ENCODE measurements around the gene OR2AJ1.

OR2AJ1 gene

DNA sequence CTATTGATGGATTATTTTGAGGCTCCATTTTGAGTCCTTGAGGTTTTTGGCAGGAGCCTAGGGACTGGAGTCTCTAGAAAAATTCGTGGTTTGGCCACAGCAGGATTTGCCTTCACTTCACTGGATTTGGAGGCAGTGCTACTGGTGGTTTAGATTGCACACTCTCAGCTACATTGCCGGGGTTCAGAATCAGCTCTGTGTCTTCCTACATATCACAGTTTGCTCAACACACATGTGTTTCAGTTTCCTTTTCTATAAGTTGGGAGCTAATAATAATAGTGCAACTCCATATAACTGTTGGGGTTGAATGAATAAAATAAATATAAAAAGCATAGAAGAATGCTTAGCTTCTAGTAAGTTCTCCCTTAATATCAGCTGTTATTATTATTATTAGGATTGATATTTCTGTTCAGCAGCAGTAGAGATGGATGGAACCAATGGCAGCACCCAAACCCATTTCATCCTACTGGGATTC is 29.5 kb upstream of the OR2AJ1 start, which contains the start of gene OR2W3:
Gene OR2W3, plus strand, starts transcription at position 425 of the 475 bp plus-strand sequence. Its CDS starts 0 bp downstream, at position 425.
- no peak for ATAC-seq
- TF ChIP-seq CSDC2 (CRISPR knock-in tag; IDR thresholded peaks at IDR 0.05) (no peak), ZNF70 (CRISPR knock-in tag; IDR thresholded peaks at IDR 0.05) (no peak), ZFP3 (CRISPR knock-in tag; IDR thresholded peaks at IDR 0.05) (no peak), ZNF8 (CRISPR knock-in tag; IDR thresholded peaks at IDR 0.05) (no peak), TOX (CRISPR knock-in tag; IDR thresholded peaks at IDR 0.05; ENCODE audit: borderline replicate concordance) (no peak), ZFP30 (CRISPR knock-in tag; IDR thresholded peaks at IDR 0.05) (no peak), BACH2 (CRISPR knock-in tag; IDR thresholded peaks at IDR 0.05; ENCODE audit: borderline replicate concordance) (no peak), ESRRG (CRISPR knock-in tag; IDR thresholded peaks at IDR 0.05) (no peak), PPARA (CRISPR knock-in tag; IDR thresholded peaks at IDR 0.05; ENCODE audit: borderline replicate concordance) (no peak), GLIS3 (CRISPR knock-in tag; IDR thresholded peaks at IDR 0.05) (no peak), ZC3H10 (CRISPR knock-in tag; IDR thresholded peaks at IDR 0.05) (no peak), OSR1 (CRISPR knock-in tag; IDR thresholded peaks at IDR 0.05) (no peak), SNAI2 (CRISPR knock-in tag; IDR thresholded peaks at IDR 0.05) (no peak), ZNF565 (CRISPR knock-in tag; conservative IDR thresholded peaks at IDR 0.05; ENCODE audit: low read depth) (no peak)
- TF ChIP-seq, protein P1, sequence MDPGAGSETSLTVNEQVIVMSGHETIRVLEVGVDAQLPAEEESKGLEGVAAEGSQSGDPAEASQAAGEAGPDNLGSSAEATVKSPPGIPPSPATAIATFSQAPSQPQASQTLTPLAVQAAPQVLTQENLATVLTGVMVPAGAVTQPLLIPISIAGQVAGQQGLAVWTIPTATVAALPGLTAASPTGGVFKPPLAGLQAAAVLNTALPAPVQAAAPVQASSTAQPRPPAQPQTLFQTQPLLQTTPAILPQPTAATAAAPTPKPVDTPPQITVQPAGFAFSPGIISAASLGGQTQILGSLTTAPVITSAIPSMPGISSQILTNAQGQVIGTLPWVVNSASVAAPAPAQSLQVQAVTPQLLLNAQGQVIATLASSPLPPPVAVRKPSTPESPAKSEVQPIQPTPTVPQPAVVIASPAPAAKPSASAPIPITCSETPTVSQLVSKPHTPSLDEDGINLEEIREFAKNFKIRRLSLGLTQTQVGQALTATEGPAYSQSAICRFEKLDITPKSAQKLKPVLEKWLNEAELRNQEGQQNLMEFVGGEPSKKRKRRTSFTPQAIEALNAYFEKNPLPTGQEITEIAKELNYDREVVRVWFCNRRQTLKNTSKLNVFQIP (CRISPR knock-in tag; IDR thresholded peaks at IDR 0.05; ENCODE audit: borderline replicate concordance, low read depth) = no peak
- TF ChIP-seq, protein P2, sequence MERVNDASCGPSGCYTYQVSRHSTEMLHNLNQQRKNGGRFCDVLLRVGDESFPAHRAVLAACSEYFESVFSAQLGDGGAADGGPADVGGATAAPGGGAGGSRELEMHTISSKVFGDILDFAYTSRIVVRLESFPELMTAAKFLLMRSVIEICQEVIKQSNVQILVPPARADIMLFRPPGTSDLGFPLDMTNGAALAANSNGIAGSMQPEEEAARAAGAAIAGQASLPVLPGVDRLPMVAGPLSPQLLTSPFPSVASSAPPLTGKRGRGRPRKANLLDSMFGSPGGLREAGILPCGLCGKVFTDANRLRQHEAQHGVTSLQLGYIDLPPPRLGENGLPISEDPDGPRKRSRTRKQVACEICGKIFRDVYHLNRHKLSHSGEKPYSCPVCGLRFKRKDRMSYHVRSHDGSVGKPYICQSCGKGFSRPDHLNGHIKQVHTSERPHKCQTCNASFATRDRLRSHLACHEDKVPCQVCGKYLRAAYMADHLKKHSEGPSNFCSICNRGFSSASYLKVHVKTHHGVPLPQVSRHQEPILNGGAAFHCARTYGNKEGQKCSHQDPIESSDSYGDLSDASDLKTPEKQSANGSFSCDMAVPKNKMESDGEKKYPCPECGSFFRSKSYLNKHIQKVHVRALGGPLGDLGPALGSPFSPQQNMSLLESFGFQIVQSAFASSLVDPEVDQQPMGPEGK (CRISPR knock-in tag; IDR thresholded peaks at IDR 0.05; ENCODE audit: borderline replicate concordance) = no peak
- TF ChIP-seq, protein P3, sequence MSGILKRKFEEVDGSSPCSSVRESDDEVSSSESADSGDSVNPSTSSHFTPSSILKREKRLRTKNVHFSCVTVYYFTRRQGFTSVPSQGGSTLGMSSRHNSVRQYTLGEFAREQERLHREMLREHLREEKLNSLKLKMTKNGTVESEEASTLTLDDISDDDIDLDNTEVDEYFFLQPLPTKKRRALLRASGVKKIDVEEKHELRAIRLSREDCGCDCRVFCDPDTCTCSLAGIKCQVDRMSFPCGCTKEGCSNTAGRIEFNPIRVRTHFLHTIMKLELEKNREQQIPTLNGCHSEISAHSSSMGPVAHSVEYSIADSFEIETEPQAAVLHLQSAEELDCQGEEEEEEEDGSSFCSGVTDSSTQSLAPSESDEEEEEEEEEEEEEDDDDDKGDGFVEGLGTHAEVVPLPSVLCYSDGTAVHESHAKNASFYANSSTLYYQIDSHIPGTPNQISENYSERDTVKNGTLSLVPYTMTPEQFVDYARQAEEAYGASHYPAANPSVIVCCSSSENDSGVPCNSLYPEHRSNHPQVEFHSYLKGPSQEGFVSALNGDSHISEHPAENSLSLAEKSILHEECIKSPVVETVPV (CRISPR knock-in tag; IDR thresholded peaks at IDR 0.05) = no peak
- TF ChIP-seq, protein P4, sequence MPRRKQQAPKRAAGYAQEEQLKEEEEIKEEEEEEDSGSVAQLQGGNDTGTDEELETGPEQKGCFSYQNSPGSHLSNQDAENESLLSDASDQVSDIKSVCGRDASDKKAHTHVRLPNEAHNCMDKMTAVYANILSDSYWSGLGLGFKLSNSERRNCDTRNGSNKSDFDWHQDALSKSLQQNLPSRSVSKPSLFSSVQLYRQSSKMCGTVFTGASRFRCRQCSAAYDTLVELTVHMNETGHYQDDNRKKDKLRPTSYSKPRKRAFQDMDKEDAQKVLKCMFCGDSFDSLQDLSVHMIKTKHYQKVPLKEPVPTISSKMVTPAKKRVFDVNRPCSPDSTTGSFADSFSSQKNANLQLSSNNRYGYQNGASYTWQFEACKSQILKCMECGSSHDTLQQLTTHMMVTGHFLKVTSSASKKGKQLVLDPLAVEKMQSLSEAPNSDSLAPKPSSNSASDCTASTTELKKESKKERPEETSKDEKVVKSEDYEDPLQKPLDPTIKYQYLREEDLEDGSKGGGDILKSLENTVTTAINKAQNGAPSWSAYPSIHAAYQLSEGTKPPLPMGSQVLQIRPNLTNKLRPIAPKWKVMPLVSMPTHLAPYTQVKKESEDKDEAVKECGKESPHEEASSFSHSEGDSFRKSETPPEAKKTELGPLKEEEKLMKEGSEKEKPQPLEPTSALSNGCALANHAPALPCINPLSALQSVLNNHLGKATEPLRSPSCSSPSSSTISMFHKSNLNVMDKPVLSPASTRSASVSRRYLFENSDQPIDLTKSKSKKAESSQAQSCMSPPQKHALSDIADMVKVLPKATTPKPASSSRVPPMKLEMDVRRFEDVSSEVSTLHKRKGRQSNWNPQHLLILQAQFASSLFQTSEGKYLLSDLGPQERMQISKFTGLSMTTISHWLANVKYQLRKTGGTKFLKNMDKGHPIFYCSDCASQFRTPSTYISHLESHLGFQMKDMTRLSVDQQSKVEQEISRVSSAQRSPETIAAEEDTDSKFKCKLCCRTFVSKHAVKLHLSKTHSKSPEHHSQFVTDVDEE (CRISPR knock-in tag; IDR thresholded peaks at IDR 0.05) = no peak

DNA sequence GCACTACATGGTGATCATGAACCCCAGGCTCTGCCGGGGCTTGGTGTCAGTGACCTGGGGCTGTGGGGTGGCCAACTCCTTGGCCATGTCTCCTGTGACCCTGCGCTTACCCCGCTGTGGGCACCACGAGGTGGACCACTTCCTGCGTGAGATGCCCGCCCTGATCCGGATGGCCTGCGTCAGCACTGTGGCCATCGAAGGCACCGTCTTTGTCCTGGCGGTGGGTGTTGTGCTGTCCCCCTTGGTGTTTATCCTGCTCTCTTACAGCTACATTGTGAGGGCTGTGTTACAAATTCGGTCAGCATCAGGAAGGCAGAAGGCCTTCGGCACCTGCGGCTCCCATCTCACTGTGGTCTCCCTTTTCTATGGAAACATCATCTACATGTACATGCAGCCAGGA is 28.7 kb upstream of the OR2AJ1 start:
- TF ChIP-seq ZFP3 (CRISPR knock-in tag; IDR thresholded peaks at IDR 0.05) (no peak), ZNF70 (CRISPR knock-in tag; IDR thresholded peaks at IDR 0.05) (no peak), TOX (CRISPR knock-in tag; IDR thresholded peaks at IDR 0.05; ENCODE audit: borderline replicate concordance) (no peak), ZFP30 (CRISPR knock-in tag; IDR thresholded peaks at IDR 0.05) (no peak)
- TF ChIP-seq, protein P2 (CRISPR knock-in tag; IDR thresholded peaks at IDR 0.05; ENCODE audit: borderline replicate concordance) = no peak

DNA sequence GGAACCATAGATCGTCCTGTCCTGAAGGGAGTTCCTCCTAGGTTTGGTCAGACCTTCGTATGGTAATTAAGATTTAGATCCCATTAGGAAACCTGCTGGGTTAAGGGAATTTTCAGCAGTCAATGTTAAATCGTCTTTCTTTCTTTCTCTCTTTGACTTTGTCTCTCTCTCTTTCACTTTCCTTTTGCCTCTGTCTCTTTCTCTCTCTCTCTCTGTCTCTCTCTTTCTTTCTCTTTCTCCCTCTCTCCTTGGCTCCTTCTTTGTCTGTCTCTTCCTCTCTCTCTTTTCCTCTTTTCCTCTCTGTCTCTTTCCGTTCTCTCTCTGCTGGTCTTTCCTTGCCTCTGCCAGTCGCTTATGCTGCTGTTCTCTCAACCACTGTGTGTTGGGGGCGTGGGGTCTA is 20.6 kb upstream of the OR2AJ1 start:
- no peak for ATAC-seq
- no peak for TF ChIP-seq GLIS3 (CRISPR knock-in tag; IDR thresholded peaks at IDR 0.05)
- no peak for TF ChIP-seq OSR1 (CRISPR knock-in tag; IDR thresholded peaks at IDR 0.05)
- TF ChIP-seq ZC3H10 (CRISPR knock-in tag; IDR thresholded peaks at IDR 0.05) = no peak
- TF ChIP-seq TOX (CRISPR knock-in tag; IDR thresholded peaks at IDR 0.05; ENCODE audit: borderline replicate concordance) = no peak
- no peak for TF ChIP-seq BACH2 (CRISPR knock-in tag; IDR thresholded peaks at IDR 0.05; ENCODE audit: borderline replicate concordance)
- TF ChIP-seq, protein P1 (CRISPR knock-in tag; IDR thresholded peaks at IDR 0.05; ENCODE audit: borderline replicate concordance, low read depth) = no peak
- TF ChIP-seq TCF4 (CRISPR knock-in tag; IDR thresholded peaks at IDR 0.05; ENCODE audit: borderline replicate concordance) = no peak
- TF ChIP-seq PPARA (CRISPR knock-in tag; IDR thresholded peaks at IDR 0.05; ENCODE audit: borderline replicate concordance) = no peak
- TF ChIP-seq ZFP3 (CRISPR knock-in tag; IDR thresholded peaks at IDR 0.05) = no peak

More for the DNA sequence above, 28.7 kb upstream of the OR2AJ1 start:
- no peak for ATAC-seq

All from SK-N-SH treated with all-trans-retinoic acid at 6 μM for 48 hours (cell line).